Stimulated activated CD4-positive, alpha-beta T cell treated with anti-CD3 and anti-CD28 coated beads, Interleukin-15, amount 100 ng/mL, for 1 hour (primary cell): ENCODE data around the gene GRIA4.

Experiments
- DNase-seq, 2 donors: peaks; one replicate each; pipeline ENCODE4 v3.0.0-alpha.2; 2020; ENCODE audit warnings: low read depth in 1 of 2, low spot score in 1 of 2

The GRIA4 gene

GRCh38 chr11:105911454-105911853 lies 301.6 kb downstream of the GRIA4 start:
- no peak for DNase-seq

GRCh38 chr11:105912666-105913065 lies 302.8 kb downstream of the GRIA4 start:
- no peak for DNase-seq

- DNase-seq: no peak
Measured at GRCh38 chr11:105915021-105915420, 305.1 kb downstream of the GRIA4 start.

- DNase-seq: no peak
Measured at GRCh38 chr11:105918039-105918438, 308.2 kb downstream of the GRIA4 start.

GRCh38 chr11:105918600-105918999 lies 308.7 kb downstream of the GRIA4 start:
- no peak for DNase-seq

GRCh38 chr11:105923252-105923651 lies 313.4 kb downstream of the GRIA4 start:
- no peak for DNase-seq

GRCh38 chr11:105923807-105924206 lies 313.9 kb downstream of the GRIA4 start:
- DNase-seq: no peak

- no peak for DNase-seq
Measured at GRCh38 chr11:105929084-105929955, 319.4 kb downstream of the GRIA4 start.

GRCh38 chr11:105933695-105934094 lies 323.8 kb downstream of the GRIA4 start:
- no peak for DNase-seq

GRCh38 chr11:105935791-105936190 lies 325.9 kb downstream of the GRIA4 start:
- DNase-seq: no peak

GRCh38 chr11:105937331-105937730 lies 327.5 kb downstream of the GRIA4 start:
- no peak for DNase-seq

GRCh38 chr11:105937738-105938137 lies 327.9 kb downstream of the GRIA4 start:
- no peak for DNase-seq

- no peak for DNase-seq
Measured at GRCh38 chr11:105942921-105943320, 333.0 kb downstream of the GRIA4 start.

- no peak for DNase-seq
Measured at GRCh38 chr11:105948918-105949590, 339.2 kb downstream of the GRIA4 start.

- DNase-seq: no peak
Measured at GRCh38 chr11:105953886-105954285, 344.0 kb downstream of the GRIA4 start.

- no peak for DNase-seq
Measured at GRCh38 chr11:105960252-105961245, 350.7 kb downstream of the GRIA4 start.

GRCh38 chr11:105968021-105968697 lies 358.3 kb downstream of the GRIA4 start:
- no peak for DNase-seq

- no peak for DNase-seq
Measured at GRCh38 chr11:105969756-105970155, 359.9 kb downstream of the GRIA4 start.

GRCh38 chr11:105975128-105975527 lies 365.3 kb downstream of the GRIA4 start:
- no peak for DNase-seq

GRCh38 chr11:105979997-105980703 lies 370.3 kb downstream of the GRIA4 start:
- no peak for DNase-seq
